ENCODE results near the gene ENTREP3.
A peak's percentile ranks its signal among the peaks of the same experiment; 100 is the strongest.
"Not testable (repeated sequence)": the region's sequence is repeated elsewhere in the genome, so short reads cannot be mapped to it uniquely, and the experiment has no call there.

Gene ENTREP3

DNA sequence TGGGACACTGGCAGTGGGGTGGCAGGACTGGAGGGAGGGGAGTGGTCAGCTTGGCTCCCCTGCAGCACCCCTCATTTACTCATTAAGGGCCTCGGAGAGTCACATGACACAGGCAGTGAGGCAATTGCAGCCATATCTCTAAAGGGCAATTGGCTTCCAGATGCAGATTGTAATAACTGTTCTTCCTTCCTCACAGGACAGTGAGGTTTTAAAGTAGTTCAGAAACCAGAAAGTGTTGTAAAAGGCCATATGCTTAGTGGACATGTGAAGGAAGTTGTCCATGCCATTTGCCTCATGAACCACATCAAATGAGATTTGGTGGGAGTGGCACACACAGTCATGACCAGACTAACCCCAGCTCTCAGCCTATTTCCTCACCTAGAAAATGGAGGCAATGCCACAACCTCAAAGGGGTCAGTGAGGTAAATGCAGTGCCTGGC is 35.7 kb downstream of the ENTREP3 start:
- no peak for DNase-seq

DNA sequence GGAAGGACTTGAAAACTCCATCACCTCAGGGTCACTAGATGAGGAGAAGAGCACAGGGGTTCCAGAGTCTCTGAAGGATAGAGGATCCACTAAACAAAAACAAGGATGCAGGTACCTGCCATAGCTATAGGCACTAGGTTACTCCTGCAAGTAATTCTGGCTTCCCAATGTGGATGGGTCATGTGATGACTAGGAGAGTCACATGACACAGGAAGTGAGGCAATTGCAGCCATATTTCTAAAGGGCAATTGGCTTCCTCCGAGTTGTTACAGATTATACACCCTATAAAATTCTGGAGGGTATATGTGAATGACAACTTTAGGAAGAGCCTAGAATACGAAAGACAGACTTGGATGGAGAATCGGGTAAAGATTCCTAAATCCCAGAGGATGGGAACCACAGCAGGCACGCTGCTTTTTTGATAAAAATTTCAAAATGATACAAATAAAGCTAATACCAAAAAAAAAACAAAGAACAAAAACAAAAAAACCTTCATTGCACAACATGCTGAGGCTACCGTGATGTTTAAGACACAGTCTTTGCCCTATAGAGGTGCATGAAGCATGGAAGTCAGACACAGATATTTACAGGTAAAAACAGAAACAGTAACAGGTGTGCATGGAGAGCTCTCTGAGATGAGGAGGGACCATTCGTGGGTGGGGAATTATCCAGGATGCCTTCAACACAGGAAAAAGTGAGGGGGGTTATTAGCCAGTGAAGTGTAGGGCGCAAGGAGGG is 36.3 kb downstream of the ENTREP3 start:
- peak; percentile 18 for DNase-seq

DNA sequence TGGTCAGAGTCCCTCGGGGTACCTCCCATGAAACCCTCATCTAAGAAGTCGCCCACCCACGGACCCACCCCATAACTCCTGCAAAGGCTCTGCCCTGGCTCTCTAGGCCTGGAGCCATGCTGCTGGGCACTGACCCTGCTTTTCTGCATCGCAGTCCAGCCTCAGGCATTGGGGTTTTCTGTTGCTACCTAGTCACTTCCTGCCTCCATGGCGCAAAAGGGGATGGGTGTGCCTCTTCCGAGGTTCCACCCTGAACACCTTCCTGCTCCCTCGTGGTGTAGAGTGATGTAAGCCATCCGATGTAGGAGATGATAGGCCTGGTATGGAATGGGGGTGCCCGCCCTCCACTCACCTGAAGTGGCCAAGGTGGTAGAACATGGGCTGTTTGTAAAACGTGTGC is 40.6 kb downstream of the ENTREP3 start:
- not testable (repeated sequence) for DNase-seq

DNA sequence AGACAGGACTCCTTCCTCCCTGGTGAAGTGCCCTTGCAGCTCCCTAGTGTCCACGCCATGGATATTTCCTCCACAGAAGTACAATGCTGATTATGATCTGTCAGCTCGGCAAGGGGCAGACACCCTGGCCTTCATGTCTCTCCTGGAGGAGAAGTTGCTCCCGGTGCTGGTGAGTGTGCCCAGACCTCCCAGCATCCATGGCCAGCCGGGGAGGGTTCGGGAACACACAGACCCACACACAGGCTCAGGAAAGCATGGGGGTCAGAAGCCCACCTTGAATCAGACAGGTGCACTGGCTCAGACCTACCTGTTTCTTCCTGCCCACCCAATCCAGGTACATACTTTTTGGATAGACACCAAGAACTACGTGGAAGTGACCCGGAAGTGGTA is 43.2 kb downstream of the ENTREP3 start:
- not testable (repeated sequence) for DNase-seq

DNA sequence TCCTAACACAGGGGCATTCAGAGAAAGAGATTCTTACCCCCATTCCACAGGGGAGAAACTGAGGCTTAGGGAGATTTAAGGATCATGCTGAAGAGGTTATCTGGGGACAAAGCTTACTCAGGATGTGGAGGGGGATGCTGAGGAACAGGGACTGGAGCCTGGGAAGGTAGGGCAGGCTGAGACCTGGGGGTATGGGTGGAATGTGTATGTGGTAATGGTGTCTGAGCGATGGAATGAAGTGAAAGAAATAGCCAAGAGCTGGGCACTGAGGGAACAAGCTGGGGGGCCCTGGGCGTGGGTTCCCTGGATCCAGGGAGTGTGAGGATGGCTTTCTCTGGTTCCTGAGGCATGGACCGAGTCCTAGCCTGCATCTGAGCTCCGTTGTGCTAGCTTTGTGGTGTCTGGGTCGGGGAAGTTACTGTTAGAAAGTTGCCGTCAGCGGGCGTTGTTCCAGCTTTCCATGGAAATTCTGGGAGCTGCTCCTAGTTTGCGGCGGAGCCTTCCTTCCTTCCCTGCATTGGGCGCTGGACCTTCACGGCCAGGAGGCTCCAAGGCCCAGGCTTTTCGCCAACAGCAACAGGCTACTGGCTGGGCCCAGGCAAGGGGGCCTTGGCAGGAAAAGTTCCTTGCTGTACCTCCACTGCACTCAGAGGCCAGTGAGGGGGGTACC is 43.8 kb downstream of the ENTREP3 start:
- not testable (repeated sequence) for DNase-seq

DNA sequence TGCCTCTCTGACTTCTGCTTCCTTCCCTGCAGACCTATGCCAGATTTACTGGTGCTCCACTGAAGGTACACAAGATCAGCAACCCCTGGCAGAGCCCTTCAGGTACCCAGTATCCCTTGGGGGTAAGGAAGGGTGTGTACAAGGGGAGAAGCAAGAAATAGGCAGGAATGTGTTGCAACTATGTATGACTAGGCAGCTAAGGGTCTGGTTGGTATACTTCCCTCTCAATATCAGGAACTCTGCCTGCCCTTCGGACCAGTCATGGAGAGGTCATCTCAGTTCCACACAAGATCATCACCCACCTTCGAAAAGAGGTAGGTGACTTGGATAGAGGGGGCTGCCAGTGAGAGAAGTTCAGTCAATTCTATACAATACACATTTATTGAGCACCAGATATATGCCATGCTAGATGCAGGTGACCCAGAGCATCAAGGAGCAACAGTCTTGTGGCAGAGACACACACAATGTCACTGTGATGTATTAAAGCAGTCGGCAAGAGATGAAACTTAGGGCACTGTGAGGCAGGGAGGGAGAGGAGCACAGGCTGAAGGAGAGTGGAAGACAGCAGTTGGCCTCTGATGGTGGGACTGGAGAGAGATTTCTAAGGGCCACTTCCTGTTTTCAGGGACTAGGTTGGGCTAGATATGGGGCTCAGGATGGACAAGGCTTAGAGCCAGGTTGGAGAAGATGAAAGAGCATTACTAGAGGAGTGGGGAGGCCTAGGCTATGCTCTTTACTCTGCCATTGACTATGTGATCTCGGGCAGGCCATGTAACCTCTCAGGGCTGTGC is 44.8 kb downstream of the ENTREP3 start:
- DNase-seq = no peak

DNA sequence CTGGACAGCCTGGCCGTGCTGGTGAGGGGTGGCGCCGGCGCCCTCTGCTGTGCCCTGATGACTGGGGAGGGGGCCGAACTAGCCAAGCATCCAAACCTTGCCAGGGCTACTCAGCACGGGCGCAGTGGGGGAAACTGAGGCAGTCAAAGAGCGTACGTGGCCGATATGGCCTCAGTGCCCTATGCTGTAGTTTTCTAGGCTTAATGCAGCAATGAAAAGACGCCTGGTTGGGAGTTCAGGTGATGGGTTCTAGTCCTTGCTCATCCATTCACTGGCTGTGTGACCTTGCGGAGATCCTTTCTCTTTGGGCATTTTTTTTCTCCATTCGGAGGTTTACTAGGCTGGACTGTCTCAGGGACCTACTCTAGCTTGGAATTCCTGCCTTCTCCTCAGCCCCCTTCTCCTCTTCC is 46.0 kb downstream of the ENTREP3 start:
- DNase-seq = no peak

DNA sequence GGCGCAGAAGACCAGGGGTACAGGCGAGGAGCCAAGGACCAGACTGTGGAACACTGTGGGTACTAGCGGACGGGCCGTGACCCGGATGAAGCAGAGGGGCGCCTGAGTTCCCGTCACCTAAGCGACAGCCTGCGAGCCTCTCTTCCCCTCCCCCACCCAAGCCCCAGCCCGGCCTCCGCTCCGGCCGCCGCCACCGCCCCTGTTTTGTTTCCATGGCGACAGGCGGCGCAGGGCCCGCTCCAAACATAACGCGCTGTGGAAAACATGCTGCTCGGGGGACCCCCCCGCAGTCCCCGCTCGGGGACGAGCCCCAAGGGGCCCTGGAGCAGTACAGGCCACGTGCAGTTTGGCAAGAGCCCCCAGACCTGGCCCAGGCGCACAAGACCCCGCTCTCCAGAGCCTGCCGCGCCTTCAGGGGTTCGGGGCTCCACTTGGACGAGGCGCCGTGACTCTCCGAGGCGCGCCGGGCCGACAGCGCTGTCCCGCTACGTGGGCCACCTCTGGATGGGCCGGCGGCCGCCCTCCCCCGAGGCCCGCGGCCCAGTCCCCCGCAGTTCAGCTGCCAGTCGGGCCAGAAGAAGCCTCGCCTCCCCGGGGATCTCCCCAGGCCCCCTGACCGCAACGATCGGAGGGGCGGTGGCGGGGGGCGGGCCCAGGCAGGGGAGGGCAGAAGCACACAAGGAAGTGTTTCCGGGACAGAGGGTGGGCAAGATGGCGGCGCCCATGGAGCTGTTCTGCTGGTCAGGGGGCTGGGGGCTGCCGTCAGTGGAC is 46.6 kb downstream of the ENTREP3 start, which contains the start of gene MTX1:
Gene MTX1 (plus strand): TSS at position 155 of the 771 bp plus-strand sequence. CDS start 110 bp downstream, at position 265.
- DNase-seq = peak; percentile 59

DNA sequence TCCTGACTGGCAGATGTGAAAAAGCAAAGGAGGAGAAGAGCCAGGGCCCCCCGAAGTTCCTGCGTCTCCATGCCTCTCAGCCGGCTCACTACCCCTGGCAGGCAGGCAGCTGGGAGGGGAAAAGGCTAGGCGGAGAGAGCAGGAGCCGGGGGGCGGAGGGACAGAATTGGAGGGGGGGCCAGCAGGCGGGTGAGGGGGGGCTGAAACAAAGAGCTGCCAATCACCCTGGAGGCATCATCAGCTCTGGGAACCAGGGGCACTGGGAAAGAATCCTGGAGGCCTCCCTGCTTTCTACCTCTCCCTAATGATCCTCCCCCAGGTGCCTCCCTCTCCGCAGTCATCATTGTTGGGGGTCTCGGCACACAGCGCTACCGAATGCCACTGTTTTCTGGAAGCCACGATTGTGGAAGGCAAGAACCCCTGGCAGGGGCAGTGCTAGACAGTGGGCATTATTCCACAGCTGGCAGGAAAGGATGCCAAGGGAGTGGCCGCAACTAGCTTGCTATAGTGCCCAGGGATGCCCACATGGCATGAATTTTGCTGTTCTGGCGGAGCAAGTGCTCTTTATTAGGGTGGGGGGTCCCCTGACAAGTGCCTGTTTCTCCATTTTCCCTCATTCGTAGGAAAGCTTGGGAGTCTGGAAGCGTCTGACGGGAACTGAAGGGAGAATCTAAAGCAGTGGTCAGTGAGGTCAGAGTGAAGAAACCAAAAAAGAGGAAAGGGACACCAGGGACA is 47.3 kb downstream of the ENTREP3 start, which contains the start of gene THBS3:
Gene THBS3 (minus strand): TSS at position 92 of the 735 bp plus-strand sequence. CDS start 21 bp downstream, at position 71.
- peak; percentile 13 for DNase-seq

DNA sequence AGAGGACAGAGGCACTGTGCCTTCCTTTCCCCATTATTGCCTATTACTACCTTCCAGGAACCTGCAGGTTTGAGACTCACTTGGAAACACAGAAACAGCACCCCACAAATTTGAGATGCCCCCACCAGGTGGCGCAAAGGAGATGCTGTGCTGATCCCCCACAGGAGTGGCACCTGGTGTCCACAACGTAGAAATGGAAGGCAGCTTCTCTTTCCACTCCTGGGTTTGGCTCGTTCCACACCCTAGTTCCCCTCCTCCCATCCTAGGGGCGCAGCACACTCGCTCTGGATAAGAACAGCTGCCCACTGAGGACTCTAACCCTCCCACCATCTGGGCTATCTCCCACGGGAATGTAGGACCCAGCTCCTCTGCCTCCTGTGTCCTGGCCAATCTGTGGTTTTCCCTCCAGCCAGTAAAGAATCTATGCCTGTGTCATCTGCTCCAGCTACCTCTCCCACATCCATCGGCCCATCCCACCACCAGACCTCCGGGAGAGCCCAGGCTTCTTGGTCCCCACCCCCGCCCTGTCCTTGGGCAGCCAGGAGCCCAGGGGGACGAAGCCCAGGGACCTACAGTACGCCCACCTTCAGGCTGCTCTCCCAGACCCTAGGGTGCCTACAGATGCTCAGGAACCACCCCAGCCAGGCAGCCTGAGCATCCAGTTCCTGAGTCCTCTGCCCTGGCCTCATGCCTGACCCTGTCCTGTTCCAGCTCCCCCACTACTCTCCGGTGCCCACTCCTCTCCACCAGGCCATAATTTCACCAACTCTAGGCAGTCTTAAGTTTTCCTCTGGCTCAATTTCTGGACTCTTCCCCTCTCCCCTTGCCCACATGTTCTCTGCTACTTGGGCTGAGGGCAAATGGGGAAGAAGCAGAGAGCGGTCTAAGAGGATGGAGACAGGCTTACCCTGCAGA is 48.1 kb downstream of the ENTREP3 start:
- DNase-seq = peak; percentile 60

DNA sequence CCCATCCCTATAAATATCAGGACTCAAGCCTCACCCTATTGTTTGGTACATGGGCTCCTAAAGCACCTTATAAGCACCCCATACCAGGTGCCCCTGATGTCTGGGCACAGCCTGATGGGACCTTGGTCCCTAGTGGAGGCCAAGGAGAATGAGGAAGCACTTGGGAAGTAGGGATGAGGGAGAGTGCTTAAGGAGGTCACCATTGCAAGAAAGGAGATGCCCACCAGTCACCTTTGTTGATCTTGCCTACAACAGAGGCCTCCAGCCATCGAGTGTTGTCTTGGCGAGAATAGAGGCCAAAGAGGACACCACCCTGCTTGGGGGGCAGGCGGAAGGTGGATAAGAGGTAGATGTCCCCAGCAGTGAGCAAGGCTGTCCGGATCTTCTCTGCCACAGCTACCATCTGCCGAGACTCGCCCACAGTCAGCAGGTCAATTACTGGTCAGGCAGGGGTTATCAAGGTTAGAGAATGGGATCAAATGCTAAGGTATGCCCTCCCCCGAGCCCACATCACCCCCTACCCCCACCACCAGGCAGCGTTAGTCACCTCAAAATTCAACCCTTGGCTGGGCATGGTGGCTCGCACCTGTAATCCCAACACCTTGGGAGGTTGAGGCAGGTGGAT is 49.2 kb downstream of the ENTREP3 start:
- DNase-seq = no peak

DNA sequence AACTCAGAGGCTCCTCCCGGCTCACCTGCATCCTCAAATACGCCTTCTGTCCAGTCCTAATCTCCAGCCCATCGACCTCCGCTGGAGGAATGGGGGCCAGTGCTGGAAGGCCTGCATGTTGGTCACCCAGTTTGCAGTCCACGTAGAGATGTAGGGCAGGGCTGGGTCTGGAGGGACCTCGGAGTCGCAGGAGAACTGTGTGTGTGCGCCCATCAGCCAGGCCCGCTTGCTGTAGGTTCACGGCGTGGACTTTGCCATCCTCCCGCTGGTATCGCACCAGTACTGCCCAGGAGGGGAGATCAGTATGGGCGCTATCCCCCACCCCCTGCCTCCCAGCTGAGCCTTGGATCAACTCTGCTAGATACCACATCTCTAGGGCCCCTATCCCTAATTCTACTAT is 50.2 kb downstream of the ENTREP3 start:
- DNase-seq = no peak

DNA sequence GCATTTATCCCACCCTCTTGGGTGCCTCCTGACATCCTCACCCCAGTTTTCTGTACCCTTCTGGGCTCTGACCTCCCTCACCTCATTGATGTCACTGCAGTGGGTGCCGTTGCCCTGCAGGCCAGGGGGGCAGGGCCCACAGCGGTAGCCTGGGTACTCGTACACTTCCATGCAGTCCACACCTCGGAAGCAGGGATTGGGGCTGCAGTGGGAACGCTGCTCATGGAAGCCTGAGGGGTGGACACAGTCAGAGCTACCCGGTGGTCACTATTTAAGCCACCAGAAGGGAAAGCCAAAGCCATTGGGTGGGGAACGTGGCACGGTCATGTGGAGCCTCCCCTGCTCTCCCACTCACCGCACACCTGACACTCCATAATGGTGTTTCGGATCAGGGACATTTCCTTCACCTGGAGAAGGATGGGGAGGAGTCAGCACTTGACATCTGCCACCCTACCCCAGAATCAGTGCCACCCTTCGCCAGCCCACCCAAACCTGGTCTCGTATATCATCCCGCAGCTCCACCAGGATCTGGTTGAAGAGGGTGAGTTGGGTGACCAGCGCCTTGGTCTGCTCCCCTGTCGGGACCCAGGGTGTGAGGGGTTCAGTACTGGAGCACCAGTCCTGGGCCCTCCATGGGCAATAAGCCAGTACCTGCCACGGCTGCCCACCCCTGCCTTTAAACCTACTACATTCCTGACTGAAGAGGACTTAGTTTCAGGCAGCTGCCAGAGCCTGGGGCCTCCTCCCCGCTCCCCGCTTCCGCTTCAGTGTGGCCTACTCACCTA is 52.4 kb downstream of the ENTREP3 start:
- DNase-seq = no peak

DNA sequence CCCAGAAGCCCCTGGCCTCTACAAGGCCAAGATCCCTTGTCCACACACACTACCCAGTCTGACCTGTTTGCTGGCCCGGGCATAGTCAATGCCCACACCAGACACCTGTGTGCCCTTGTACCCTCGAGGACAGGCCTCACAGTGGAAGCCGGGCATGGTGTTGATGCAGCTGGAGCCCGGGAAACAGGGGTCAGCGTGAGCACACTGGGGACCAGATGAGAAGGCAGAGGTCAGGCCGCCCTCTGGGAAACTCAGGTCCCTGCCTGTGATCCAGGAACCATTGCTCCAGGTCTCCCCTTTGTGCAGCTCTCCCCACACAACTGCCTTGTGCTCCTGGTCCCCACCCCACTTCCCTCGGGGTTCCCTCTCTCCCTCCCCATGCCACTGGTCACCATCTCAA is 53.1 kb downstream of the ENTREP3 start:
- no peak for DNase-seq

DNA sequence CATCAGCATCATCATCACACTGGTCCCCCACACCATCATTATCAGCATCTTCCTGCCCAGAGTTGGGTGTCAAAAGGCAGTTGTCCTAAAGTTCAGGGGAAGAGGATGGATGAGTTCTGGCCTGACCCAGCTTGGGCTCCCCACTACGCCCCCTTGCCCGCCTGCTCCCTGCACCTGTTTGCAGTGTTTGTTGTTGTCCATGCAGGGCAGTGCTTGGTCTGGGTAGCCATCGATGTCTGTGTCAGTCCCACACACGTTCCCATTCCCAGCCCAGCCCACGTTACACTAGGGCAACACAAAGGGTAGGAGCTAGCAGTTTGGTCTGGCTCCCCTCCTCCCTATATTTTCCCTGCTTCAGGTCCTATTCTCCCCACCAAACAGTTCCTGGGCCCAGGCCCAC is 54.4 kb downstream of the ENTREP3 start:
- DNase-seq = no peak

DNA sequence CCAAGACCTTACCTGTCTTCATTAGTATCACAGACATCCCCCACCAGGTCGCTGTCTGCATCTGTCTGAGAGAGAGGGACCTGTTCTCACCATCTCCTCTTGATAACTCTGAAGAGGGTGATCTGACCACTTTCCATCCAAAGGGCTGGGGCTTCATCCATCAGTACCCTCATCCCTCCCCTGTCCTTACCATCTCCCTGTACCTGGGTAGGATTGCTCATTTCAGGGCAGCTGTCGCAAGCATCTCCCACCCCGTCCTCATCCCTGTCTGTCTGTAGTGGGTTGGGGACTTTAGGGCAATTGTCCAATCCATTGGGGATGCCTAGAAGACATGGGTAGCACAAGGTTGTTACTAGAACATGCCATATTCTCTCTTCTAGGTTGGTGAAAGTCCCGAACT is 55.5 kb downstream of the ENTREP3 start:
- no peak for DNase-seq

DNA sequence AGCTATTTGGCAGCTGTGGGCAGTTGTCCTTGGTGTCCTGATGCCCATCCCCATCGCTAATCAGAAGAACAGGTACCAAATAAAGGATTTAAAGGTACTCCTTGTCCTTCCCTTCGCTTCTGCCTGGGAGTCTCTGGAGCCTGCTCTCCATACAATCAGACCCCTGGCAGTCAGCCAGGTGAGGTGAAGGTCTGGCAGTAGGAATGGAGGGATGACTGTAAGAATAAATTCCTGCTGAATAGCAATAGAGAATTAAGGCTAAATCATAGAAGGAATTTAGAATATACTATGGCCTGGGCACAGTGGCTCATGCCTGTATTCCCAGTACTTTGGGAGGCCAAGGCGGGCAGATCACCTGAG is 56.8 kb downstream of the ENTREP3 start:
- no peak for DNase-seq

DNA sequence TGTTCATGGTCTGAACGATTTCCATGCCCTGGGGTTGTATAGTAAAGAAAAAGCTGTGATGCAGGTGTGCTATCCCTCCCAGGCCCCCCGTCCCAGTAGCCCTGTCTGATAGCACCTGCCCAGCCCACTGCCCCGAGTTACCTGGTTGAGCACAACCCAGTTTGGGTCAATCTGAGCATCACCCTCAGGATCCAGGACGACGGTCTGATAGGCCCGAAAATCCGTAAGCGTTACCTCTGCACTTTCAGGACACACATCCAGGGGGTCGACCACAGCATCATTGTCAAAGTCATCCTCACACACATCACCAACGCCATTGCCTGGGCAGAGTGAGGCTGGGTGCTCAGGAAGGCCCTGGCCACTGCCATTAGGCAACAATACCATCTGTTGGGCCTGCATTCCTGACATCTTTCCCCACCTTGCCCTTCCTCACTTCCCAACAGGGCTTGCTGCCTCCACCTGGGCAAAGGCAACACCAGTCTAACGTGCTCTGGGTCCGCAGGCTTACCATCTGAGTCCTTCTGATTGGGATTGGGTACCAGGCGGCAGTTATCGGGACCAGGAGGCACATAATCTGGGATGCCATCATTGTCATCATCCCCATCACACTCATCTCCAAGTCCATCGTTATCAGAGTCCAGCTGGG is 57.3 kb downstream of the ENTREP3 start:
- DNase-seq = no peak

All from kidney glomerular epithelial cell (primary cell).